ENCODE data around the gene SOX13.

DNA sequence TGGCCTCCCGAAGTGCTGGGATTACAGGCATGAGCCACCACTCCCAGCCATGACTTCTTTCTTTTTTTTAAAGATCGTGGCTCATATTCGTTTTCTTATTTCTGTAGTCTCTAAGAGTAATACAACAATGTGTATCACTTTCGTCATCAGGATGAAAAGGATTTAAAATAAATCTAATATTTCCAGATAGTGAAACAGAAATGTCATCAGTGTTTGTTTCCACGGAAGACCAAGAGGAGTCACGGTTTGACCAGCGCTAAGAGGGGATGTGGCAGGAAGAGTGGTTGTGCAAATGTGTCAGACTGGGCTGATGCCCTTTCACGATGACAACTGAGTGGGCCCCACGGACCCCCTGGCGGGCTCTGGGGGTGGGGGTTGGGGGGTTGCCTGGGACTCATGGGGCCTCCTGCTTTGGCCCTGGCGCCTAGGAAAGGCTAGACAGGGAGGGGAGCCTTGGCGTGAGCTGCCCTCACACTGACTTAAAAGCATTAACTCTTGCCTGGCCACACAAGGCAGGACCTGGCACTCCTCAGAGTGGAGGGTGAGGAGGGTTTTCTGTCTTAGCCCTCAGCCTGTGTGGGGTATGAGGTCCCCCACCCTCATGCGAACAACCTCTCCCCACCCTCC is 8.4 kb downstream of the SOX13 start:
- TF ChIP-seq POLR2AphosphoS5 (IDR thresholded peaks at IDR 0.05; ENCODE audit: insufficient read depth in 1 of 2, low read depth in 1 of 2) = no peak
- TF ChIP-seq, protein P1, sequence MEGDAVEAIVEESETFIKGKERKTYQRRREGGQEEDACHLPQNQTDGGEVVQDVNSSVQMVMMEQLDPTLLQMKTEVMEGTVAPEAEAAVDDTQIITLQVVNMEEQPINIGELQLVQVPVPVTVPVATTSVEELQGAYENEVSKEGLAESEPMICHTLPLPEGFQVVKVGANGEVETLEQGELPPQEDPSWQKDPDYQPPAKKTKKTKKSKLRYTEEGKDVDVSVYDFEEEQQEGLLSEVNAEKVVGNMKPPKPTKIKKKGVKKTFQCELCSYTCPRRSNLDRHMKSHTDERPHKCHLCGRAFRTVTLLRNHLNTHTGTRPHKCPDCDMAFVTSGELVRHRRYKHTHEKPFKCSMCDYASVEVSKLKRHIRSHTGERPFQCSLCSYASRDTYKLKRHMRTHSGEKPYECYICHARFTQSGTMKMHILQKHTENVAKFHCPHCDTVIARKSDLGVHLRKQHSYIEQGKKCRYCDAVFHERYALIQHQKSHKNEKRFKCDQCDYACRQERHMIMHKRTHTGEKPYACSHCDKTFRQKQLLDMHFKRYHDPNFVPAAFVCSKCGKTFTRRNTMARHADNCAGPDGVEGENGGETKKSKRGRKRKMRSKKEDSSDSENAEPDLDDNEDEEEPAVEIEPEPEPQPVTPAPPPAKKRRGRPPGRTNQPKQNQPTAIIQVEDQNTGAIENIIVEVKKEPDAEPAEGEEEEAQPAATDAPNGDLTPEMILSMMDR (IDR thresholded peaks at IDR 0.05) = no peak

Measured in vagina (tissue), 2 donors.